Neural progenitor cell (in vitro differentiated cells): ENCODE measurements around the gene ITLN1. TPM values are rescaled to one million over a fixed set of nuclear protein-coding genes. Genes with fewer than 3 reads are reported as not detected.

Experiments
- DNase-seq: peaks from one replicate; pipeline ENCODE4 v3.0.0-alpha.2; 2016; ENCODE audit warnings: low spot score
- H2AFZ ChIP-seq: fragments of 200-600 bp; sonication (generic); replicated peaks from 2 replicates; pipeline ENCODE4 v1.6.1; 2016; ENCODE audit warnings: antibody characterized with exemption
- H3F3A ChIP-seq: fragments of 200-600 bp; sonication (generic); 2 replicates; pipeline ENCODE4 v1.6.1; 2016; ENCODE audit warnings: antibody characterized with exemption, low read depth
- H3K27ac ChIP-seq: fragments of 200-600 bp; sonication (generic); 2 replicates; pipeline ENCODE4 v1.5.1; 2016; ENCODE audit warnings: mild to moderate bottlenecking
- H3K27me3 ChIP-seq: fragments of 200-600 bp; sonication (generic); 2 replicates; pipeline ENCODE4 v1.6.1; 2016; ENCODE audit warnings: mild to moderate bottlenecking, moderate library complexity
- H3K36me3 ChIP-seq: fragments of 200-600 bp; sonication (generic); 2 replicates; pipeline ENCODE4 v1.5.1; 2016
- H3K4me1 ChIP-seq: fragments of 200-600 bp; sonication (generic); 2 replicates; pipeline ENCODE4 v1.6.1; 2016; ENCODE audit warnings: mixed run types
- H3K4me2 ChIP-seq: fragments of 200-600 bp; sonication (generic); 2 replicates; pipeline ENCODE4 v1.6.1; 2016
- H3K4me3 ChIP-seq: fragments of 200-600 bp; sonication (generic); 2 replicates; pipeline ENCODE4 v1.5.1; 2016
- H3K79me2 ChIP-seq: fragments of 200-600 bp; sonication (generic); 2 replicates; pipeline ENCODE4 v1.6.1; 2016; ENCODE audit warnings: low read depth
- H3K9ac ChIP-seq: fragments of 200-600 bp; sonication (generic); 2 replicates; pipeline ENCODE4 v1.6.1; 2016
- H3K9me3 ChIP-seq: fragments of 200-600 bp; sonication (generic); 2 replicates; pipeline ENCODE4 v1.5.1; 2016; ENCODE audit warnings: low read depth
- H4K20me1 ChIP-seq: fragments of 200-600 bp; sonication (generic); 2 replicates; pipeline ENCODE4 v1.6.1; 2016; ENCODE audit warnings: low read depth
- H3K27ac Mint-ChIP-seq: 3 replicates; pipeline ENCODE4 v1.8.0; 2021; ENCODE audit warnings: mixed read lengths
- H3K27me3 Mint-ChIP-seq: 2 replicates; pipeline ENCODE4 v1.8.0; 2022; ENCODE audit warnings: low read depth, mild to moderate bottlenecking, inconsistent platforms, moderate library complexity, mixed read lengths; ENCODE audit not compliant: insufficient read depth
- H3K36me3 Mint-ChIP-seq: 3 replicates; pipeline ENCODE4 v1.8.0; 2021; ENCODE audit warnings: mixed read lengths
- H3K4me1 Mint-ChIP-seq: 3 replicates; pipeline ENCODE4 v1.8.0; 2021; ENCODE audit warnings: mixed read lengths
- H3K4me3 Mint-ChIP-seq: 3 replicates; pipeline ENCODE4 v1.8.0; 2021; ENCODE audit warnings: mild to moderate bottlenecking, moderate library complexity, mixed read lengths
- H3K9me3 Mint-ChIP-seq: 3 replicates; pipeline ENCODE4 v1.8.0; 2020; ENCODE audit warnings: mixed read lengths
- EZH2 ChIP-seq: fragments of 200-600 bp; sonication (generic); IDR thresholded peaks from 2 replicates; pipeline ENCODE4 v1.6.1; 2017; ENCODE audit warnings: antibody characterized with exemption, mild to moderate bottlenecking, moderate library complexity
- EZH2phosphoT487 ChIP-seq: fragments of 200-600 bp; sonication (generic); IDR thresholded peaks from 2 replicates; pipeline ENCODE4 v1.6.1; 2017; ENCODE audit warnings: antibody characterized with exemption
- total RNA-seq: library from RNA; depleted of rRNA; stranded (reverse); fragments of >200 nt; gene quantifications from 2 replicates; pipeline ENCODE4 v1.2.3, GENCODE V29; 2015; ENCODE audit warnings: low replicate concordance
- TF ChIP-seq, protein P1 (sequence below): fragments of 200-600 bp; sonication (generic); IDR thresholded peaks from 2 replicates; pipeline ENCODE4 v1.5.1; 2017; ENCODE audit warnings: antibody characterized with exemption, mild to moderate bottlenecking

The ITLN1 gene
- total RNA-seq, 1 donor from 2014 or later, result not detected

DNA sequence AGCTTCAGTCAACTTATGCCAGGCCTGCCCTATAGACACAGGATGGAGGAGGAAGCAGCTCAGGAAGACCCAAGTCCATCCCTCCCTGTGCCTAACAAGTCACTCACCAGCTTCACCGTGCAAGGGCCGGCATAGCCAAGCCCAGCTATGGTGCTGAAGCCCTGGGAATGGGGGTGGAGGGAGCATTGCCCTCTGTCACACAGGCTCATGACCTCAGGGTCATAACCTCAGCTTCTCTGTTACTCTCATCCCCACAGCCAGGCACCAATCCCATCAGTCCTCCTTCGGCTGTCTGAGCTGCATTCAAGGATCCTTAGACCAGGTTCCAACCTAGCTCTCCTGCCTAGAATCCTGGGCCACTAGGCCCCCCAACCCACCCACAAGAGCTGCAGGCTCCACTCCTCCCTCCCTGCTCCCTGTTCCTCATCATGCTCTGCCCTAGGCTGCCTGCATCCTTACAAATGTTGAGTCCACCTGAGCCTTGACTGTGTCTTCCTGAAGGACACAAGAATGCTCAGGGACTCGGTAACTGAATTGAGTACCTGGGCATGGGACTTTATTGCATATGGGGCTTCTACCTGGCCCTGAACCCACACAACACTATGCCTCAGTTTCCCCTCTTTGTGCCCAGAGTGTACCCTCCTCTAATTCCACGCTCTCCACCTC is 24.0 kb downstream of the ITLN1 start:
- Histone ChIP-seq H3K9me3 (no peaks in the 10 kb centered on the region), H3F3A (no peaks in the 10 kb centered on the region)

DNA sequence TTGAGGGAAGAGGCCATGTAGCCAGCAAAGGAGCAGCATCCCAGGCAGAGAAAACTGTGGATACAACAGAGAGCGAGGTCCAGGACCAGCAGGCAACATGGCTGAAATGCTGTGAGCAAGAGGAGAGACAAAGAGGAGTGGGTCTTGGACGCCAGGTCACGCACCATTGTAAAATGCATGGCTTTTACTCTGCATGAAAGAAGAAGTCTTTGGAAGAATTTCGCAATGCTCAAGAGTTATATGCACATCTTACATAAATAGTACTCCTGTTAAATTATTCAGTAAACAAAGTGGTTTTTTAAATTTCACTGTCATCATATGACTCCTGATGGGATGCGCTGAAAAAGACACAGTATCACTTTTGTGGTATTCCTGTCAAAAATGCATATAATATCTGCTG is 25.8 kb downstream of the ITLN1 start:
- H3K4me2 ChIP-seq, result no peak overlapping the region
- no peak overlapping the region for H3K4me3 ChIP-seq
- H3K27me3 ChIP-seq, result no peaks in the 10 kb centered on the region
- H3K9me3 ChIP-seq, result no peaks in the 10 kb centered on the region
- Mint-ChIP-seq H3K4me1 (no peaks in the 10 kb centered on the region), H3K36me3 (no peaks in the 10 kb centered on the region), H3K27ac (no peak overlapping the region), H3K4me3 (no peak overlapping the region), H3K9me3 (no peaks in the 10 kb centered on the region), H3K27me3 (peaks cover 3% of the 10 kb centered on the region)
- H2AFZ ChIP-seq, result no peak overlapping the region
- H3K36me3 ChIP-seq, result no peaks in the 10 kb centered on the region
- H4K20me1 ChIP-seq, result no peaks in the 10 kb centered on the region
- TF ChIP-seq EZH2 (no peak), EZH2phosphoT487 (no peak)
- TF ChIP-seq, protein P1, sequence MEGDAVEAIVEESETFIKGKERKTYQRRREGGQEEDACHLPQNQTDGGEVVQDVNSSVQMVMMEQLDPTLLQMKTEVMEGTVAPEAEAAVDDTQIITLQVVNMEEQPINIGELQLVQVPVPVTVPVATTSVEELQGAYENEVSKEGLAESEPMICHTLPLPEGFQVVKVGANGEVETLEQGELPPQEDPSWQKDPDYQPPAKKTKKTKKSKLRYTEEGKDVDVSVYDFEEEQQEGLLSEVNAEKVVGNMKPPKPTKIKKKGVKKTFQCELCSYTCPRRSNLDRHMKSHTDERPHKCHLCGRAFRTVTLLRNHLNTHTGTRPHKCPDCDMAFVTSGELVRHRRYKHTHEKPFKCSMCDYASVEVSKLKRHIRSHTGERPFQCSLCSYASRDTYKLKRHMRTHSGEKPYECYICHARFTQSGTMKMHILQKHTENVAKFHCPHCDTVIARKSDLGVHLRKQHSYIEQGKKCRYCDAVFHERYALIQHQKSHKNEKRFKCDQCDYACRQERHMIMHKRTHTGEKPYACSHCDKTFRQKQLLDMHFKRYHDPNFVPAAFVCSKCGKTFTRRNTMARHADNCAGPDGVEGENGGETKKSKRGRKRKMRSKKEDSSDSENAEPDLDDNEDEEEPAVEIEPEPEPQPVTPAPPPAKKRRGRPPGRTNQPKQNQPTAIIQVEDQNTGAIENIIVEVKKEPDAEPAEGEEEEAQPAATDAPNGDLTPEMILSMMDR, result no peak
- H3K27ac ChIP-seq, result no peak overlapping the region
- H3F3A ChIP-seq, result no peaks in the 10 kb centered on the region
- H3K4me1 ChIP-seq, result no peaks in the 10 kb centered on the region
- H3K9ac ChIP-seq, result no peak overlapping the region
- no peak for DNase-seq
- no peaks in the 10 kb centered on the region for H3K79me2 ChIP-seq

More for the DNA sequence above, 24.0 kb downstream of the ITLN1 start:
- Histone ChIP-seq H3K4me1 (no peaks in the 10 kb centered on the region), H3K4me2 (no peak overlapping the region), H3K36me3 (no peaks in the 10 kb centered on the region), H3K79me2 (no peaks in the 10 kb centered on the region), H4K20me1 (no peaks in the 10 kb centered on the region), H3K27me3 (no peaks in the 10 kb centered on the region), H3K4me3 (no peak overlapping the region), H3K27ac (no peak overlapping the region), H2AFZ (no peak overlapping the region), H3K9ac (no peak overlapping the region)
- Mint-ChIP-seq H3K9me3 (no peaks in the 10 kb centered on the region), H3K36me3 (no peaks in the 10 kb centered on the region), H3K4me1 (peaks cover 1% of the 10 kb centered on the region), H3K27me3 (peaks cover 6% of the 10 kb centered on the region), H3K4me3 (no peak overlapping the region), H3K27ac (no peak overlapping the region)
- no peak for DNase-seq
- TF ChIP-seq, protein P1, result no peak
- TF ChIP-seq EZH2, result no peak
- TF ChIP-seq EZH2phosphoT487, result no peak

DNA sequence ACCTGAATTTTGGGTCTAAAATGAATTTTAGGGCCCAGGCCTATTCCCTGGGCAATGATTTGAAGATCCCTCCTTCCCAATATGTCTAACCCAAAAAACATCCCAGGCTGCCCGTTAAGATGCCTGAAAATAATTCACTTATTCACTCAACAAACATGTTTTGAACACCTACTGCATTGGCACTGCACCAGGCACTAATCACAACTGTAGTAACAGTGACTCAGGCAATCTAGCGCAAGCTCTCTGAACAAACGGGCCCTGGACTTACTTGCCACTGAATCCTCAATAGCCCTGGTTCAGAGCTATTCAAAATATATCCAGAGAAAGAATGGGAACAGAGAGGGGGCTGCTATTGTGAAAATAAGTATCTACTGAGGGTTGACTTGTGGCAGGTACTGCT is 26.5 kb downstream of the ITLN1 start:
- Mint-ChIP-seq H3K27ac (no peak overlapping the region), H3K27me3 (peaks cover 8% of the 10 kb centered on the region), H3K9me3 (no peaks in the 10 kb centered on the region), H3K4me3 (no peak overlapping the region), H3K4me1 (no peaks in the 10 kb centered on the region), H3K36me3 (no peaks in the 10 kb centered on the region)
- Histone ChIP-seq H3K27me3 (no peaks in the 10 kb centered on the region), H3K9ac (no peak overlapping the region), H3K36me3 (no peaks in the 10 kb centered on the region), H3K27ac (no peak overlapping the region), H3K4me2 (no peak overlapping the region), H3K4me1 (no peaks in the 10 kb centered on the region), H4K20me1 (no peaks in the 10 kb centered on the region), H3F3A (no peaks in the 10 kb centered on the region), H2AFZ (no peak overlapping the region), H3K4me3 (no peak overlapping the region), H3K79me2 (no peaks in the 10 kb centered on the region), H3K9me3 (no peaks in the 10 kb centered on the region)
- no peak for TF ChIP-seq EZH2phosphoT487
- TF ChIP-seq, protein P1, result no peak
- no peak for TF ChIP-seq EZH2
- no peak for DNase-seq
